Stimulated activated CD4-positive, alpha-beta T cell treated with anti-CD3 and anti-CD28 coated beads, Interleukin-4, amount 100 ng/mL, for 4 hours (primary cell): Measurements from ENCODE around the gene ZNF592.

Experiments used
- DNase-seq, 2 experiments: peaks; one replicate each; pipeline ENCODE4 v3.0.0-alpha.2; 2020

ZNF592 gene

GRCh38 chr15:84812842-84813241 lies 64.5 kb downstream of the ZNF592 start:
- no peak for DNase-seq

GRCh38 chr15:84813435-84813834 lies 65.0 kb downstream of the ZNF592 start:
- DNase-seq, result no peak

GRCh38 chr15:84813931-84814330 lies 65.5 kb downstream of the ZNF592 start:
- DNase-seq, result no peak

GRCh38 chr15:84814916-84815315 lies 66.5 kb downstream of the ZNF592 start:
- DNase-seq, result no peak

- no peak for DNase-seq
Observed at GRCh38 chr15:84816694-84817465, 68.5 kb downstream of the ZNF592 start, which contains the start of gene ALPK3. Gene ALPK3, plus strand, starts transcription at chr15:84817356. Its CDS starts 97 bp downstream, at chr15:84817453.

- DNase-seq, result no peak
Observed at GRCh38 chr15:84817466-84818081, 69.2 kb downstream of the ZNF592 start.

GRCh38 chr15:84818261-84819131 lies 70.1 kb downstream of the ZNF592 start:
- no peak for DNase-seq

- no peak for DNase-seq
Observed at GRCh38 chr15:84819291-84819768, 70.9 kb downstream of the ZNF592 start.

GRCh38 chr15:84819791-84820190 lies 71.4 kb downstream of the ZNF592 start:
- DNase-seq, result no peak

- no peak for DNase-seq
Observed at GRCh38 chr15:84821501-84822021, 73.2 kb downstream of the ZNF592 start.

- DNase-seq, result no peak
Observed at GRCh38 chr15:84822653-84823281, 74.4 kb downstream of the ZNF592 start.

GRCh38 chr15:84823282-84823878 lies 75.0 kb downstream of the ZNF592 start:
- no peak for DNase-seq

- no peak for DNase-seq
Observed at GRCh38 chr15:84824260-84825007, 76.0 kb downstream of the ZNF592 start.

GRCh38 chr15:84826369-84826823 lies 78.0 kb downstream of the ZNF592 start:
- DNase-seq, result no peak

GRCh38 chr15:84827246-84827645 lies 78.9 kb downstream of the ZNF592 start:
- no peak for DNase-seq

GRCh38 chr15:84828086-84828908 lies 79.9 kb downstream of the ZNF592 start:
- no peak for DNase-seq

- no peak for DNase-seq
Observed at GRCh38 chr15:84829428-84829827, 81.0 kb downstream of the ZNF592 start.

- no peak for DNase-seq
Observed at GRCh38 chr15:84830036-84830435, 81.6 kb downstream of the ZNF592 start.

GRCh38 chr15:84831028-84831427 lies 82.6 kb downstream of the ZNF592 start:
- DNase-seq, result no peak

GRCh38 chr15:84831613-84832012 lies 83.2 kb downstream of the ZNF592 start:
- DNase-seq, result no peak
